Adrenal gland (tissue), 5 donors: ENCODE data around the gene TRIM38.

Source experiments
- CTCF ChIP-seq, 6 experiments: fragments of 450-650 bp in 4 of 6; fragments of 200-600 bp in 2 of 6; sonication (generic) in 1 of 6; IDR thresholded peaks; 1 replicate in 5 of 6; 2 replicates in 1 of 6; pipeline versions ENCODE4 v1.5.1 to v1.8.0; 2016 to 2021; ENCODE audit warnings: antibody characterized with exemption in 6 of 6, mild to moderate bottlenecking in 2 of 6, moderate library complexity in 1 of 6
- POLR2A ChIP-seq, 2 donors: fragments of 450-650 bp; IDR thresholded peaks; one replicate each; pipeline ENCODE4 v1.6.1; 2017; ENCODE audit warnings: antibody characterized with exemption in 2 of 2, mild to moderate bottlenecking in 2 of 2, moderate library complexity in 1 of 2
- donor health status: DM: no; HTN: no; CAD: no.

DNA sequence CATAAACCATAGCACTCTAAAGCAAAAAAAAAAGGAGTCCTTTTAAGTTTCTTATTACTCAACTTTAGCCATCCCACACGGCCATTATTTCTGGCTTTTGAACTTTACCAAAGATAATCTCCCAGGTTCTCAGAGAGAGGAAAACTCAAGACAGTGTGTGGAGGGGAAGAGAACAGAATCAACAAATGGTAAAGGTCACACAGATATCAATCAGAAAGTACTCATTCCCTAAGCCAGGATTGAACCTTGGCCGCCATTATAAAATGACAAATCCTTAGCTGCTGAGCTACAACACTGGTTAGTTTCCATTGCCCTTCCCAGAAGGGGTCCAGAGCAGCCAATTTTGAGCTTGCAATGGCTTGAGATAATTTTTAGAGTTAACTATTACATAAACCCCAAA is 10.1 kb upstream of the TRIM38 start:
- no peak for TF ChIP-seq CTCF (IDR thresholded peaks at IDR 0.05)
- no peak for TF ChIP-seq POLR2A (IDR thresholded peaks at IDR 0.05)
